ENCODE measurements around the gene ZFP91.

ZFP91 gene

GRCh38 chr11:58650496-58650895, 71.6 kb downstream of the ZFP91 start:
- no peak for TF ChIP-seq POLR2AphosphoS5 (IDR thresholded peaks at IDR 0.05; ENCODE audit: low read depth)
- no peak for TF ChIP-seq REST (IDR thresholded peaks at IDR 0.05; ENCODE audit: insufficient replicate concordance, low read depth)
- TF ChIP-seq GABPA (IDR thresholded peaks at IDR 0.05; ENCODE audit: low read depth), result no peak
- no peak for TF ChIP-seq SPI1 (IDR thresholded peaks at IDR 0.05; ENCODE audit: borderline replicate concordance, low read depth)
- no peak for TF ChIP-seq CTCF (IDR thresholded peaks at IDR 0.05; ENCODE audit: insufficient read depth, low read length)
- H3K27me3 ChIP-seq (ENCODE audit: insufficient read depth, poor library complexity, severe bottlenecking), result no peaks in the 10 kb centered on the region
- DNase-seq (ENCODE audit: low read depth in 1 of 2, low spot score in 1 of 2), result no peak
- no peak overlapping the region for H3K4me3 ChIP-seq (replicated peaks; ENCODE audit: insufficient read depth, low read length)
- H3K27ac ChIP-seq (replicated peaks), result no peak overlapping the region

- no peak for DNase-seq (ENCODE audit: low read depth in 1 of 2, low spot score in 1 of 2)
- Histone ChIP-seq H3K27ac (replicated peaks) (no peak overlapping the region), H3K27me3 (ENCODE audit: insufficient read depth, poor library complexity, severe bottlenecking) (no peaks in the 10 kb centered on the region), H3K4me3 (replicated peaks; ENCODE audit: insufficient read depth, low read length) (no peak overlapping the region)
- TF ChIP-seq POLR2AphosphoS5 (IDR thresholded peaks at IDR 0.05; ENCODE audit: low read depth) (no peak), SPI1 (IDR thresholded peaks at IDR 0.05; ENCODE audit: borderline replicate concordance, low read depth) (no peak), CTCF (IDR thresholded peaks at IDR 0.05; ENCODE audit: insufficient read depth, low read length) (no peak), REST (IDR thresholded peaks at IDR 0.05; ENCODE audit: insufficient replicate concordance, low read depth) (no peak), GABPA (IDR thresholded peaks at IDR 0.05; ENCODE audit: low read depth) (no peak)
Observed at GRCh38 chr11:58652726-58653280, 73.9 kb downstream of the ZFP91 start.

GRCh38 chr11:58654079-58654907, 75.4 kb downstream of the ZFP91 start:
- DNase-seq (ENCODE audit: low read depth in 1 of 2, low spot score in 1 of 2), result peak; percentile 41 to 77
- H3K27ac ChIP-seq (replicated peaks), result no peak overlapping the region
- no peaks in the 10 kb centered on the region for H3K27me3 ChIP-seq (ENCODE audit: insufficient read depth, poor library complexity, severe bottlenecking)
- TF ChIP-seq POLR2AphosphoS5 (IDR thresholded peaks at IDR 0.05; ENCODE audit: low read depth) (no peak), SPI1 (IDR thresholded peaks at IDR 0.05; ENCODE audit: borderline replicate concordance, low read depth) (peak; percentile 11; the same call in 1 of the 2 replicates), CTCF (IDR thresholded peaks at IDR 0.05; ENCODE audit: insufficient read depth, low read length) (peak; percentile 93)
- H3K4me3 ChIP-seq (replicated peaks; ENCODE audit: insufficient read depth, low read length), result no peak overlapping the region

Measured in HL-60 (cell line).